Pancreas (tissue), 10 donors: Measurements from ENCODE around the gene APOC4. TPM values are rescaled to one million over a fixed set of nuclear protein-coding genes. Genes with fewer than 3 reads are reported as not detected.

Experiments
- ATAC-seq, 4 donors: fragments of 200-7000 bp; cut with Tn5 transposase; one replicate each; pipeline versions ENCODE4 v1.8.0 to v1.9.1; 2020; ENCODE audit warnings: mild to moderate bottlenecking in 4 of 4, moderate library complexity in 4 of 4
- DNase-seq, 6 donors: peaks; one replicate each; pipeline ENCODE4 v3.0.0-alpha.2; 2020
- FAIRE-seq: peaks from 2 replicates; lab custom pipeline; 2012; peaks lifted over from hg19 to GRCh38; lab: Jason Lieb, UNC
- H3K27ac ChIP-seq, 4 donors: fragments of 200-600 bp; sonication (generic); 1 replicate in 3 of 4; 2 replicates in 1 of 4; pipeline versions ENCODE4 v1.5.0 to v1.8.0; 2020
- H3K27me3 ChIP-seq, 4 donors: fragments of 200-600 bp; one replicate each; pipeline ENCODE4 v1.8.0; 2021
- H3K36me3 ChIP-seq, 3 donors: fragments of 200-600 bp; sonication (generic) in 1 of 3; one replicate each; pipeline versions ENCODE4 v1.5.0 to v1.8.0; 2020 to 2021
- H3K4me1 ChIP-seq, 3 donors: fragments of 200-600 bp; one replicate each; pipeline ENCODE4 v1.8.0; 2021
- H3K4me3 ChIP-seq, 4 donors: fragments of 200-600 bp; sonication (generic) in 2 of 4; one replicate each; pipeline versions ENCODE4 v1.5.0 to v1.8.0; 2020 to 2021
- H3K9me3 ChIP-seq, 4 donors: fragments of 200-600 bp; one replicate each; pipeline ENCODE4 v1.8.0; 2021
- WGBS, 2 donors: extraction: QIAGEN DNeasy Blood & Tissue Kit; methylation state at CpG; one replicate each; pipeline ENCODE4 v1.1.7; 2013; 5-methylcytosine and 5-hydroxymethylcytosine counted together
- intact Hi-C, 3 donors: fragments of 100-400 bp; cut with DNase I; formaldehyde crosslinking; loops; one replicate each; pipeline versions ENCODE4 v1.11.1 to v1.14.2; 2022
- polyA plus RNA-seq, 2 donors: library from polyadenylated mRNA; stranded (reverse); fragments of 200-250 nt; gene quantifications; one replicate each; pipeline ENCODE4 v1.2.3, GENCODE V29; 2013
- total RNA-seq, 6 donors: library from RNA; stranded (reverse); fragmentation: NEBNext Ultra II Directional in 4 of 6; extraction: Animal tissue kit (Norgen Biotek cat#: 25700) in 4 of 6; gene quantifications; one replicate each; pipeline versions ENCODE4 v1.2.1 to v1.2.4, GENCODE V29; 2021 to 2023
- TF ChIP-seq, protein P1 (sequence below), 4 donors: fragments of 200-600 bp; sonication (generic) in 3 of 4; IDR thresholded peaks; one replicate each; pipeline versions ENCODE4 v1.5.0 to v1.8.0; 2021; ENCODE audit warnings: antibody characterized with exemption in 4 of 4
- donor health status: healthy with polysubstance abuse.
- donor health status: DM: no; HTN: no; CAD: no; lungs with moderate emphysema.
- donor health status: DM: no; HTN: no; CAD: no.
- donor health status: control.
- donor health status: control.
- donor health status: Bipolar disorder and iron deficiency.
- donor health status: DM: yes; HTN: yes; CAD: no.
- donor health status: DM: no; HTN: no; CAD: no.
- donor health status: DM: no; HTN: no; CAD: no.
- donor health status: DM: yes; HTN: yes; CAD: no.

The APOC4 gene, protein sequence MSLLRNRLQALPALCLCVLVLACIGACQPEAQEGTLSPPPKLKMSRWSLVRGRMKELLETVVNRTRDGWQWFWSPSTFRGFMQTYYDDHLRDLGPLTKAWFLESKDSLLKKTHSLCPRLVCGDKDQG
- total RNA-seq (under 1 TPM in 1 of 6 donors, not detected in 5; 0.47 TPM), polyA plus RNA-seq (not detected)

DNA sequence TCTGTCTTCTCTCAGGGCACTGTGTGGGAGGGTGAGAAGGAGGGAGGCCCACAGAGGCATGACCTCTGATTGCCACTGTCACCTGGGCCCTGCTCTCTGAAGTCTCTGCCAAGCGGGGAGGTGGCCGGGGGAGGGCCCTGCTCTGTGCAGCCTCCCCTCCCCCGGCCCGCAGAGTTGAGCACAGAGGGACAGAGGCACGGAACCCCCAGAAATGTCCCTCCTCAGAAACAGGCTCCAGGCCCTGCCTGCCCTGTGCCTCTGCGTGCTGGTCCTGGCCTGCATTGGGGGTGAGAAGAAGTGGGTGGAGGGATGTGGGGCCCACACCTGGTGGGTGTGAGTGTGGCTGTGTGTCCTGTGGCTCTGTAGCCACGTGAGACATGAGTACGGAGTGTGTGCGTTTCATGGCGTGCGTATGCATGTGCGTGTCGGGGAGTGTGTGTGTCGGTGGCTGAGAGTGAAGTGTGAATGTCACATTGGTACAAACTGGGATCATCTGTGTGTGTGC is at the start of gene APOC4:
TSS of gene APOC4 (plus strand) at position 171 of the 505 bp plus-strand sequence. CDS start at position 212, 41 bp downstream.
- H3K4me1 ChIP-seq = no peaks in the 10 kb centered on the region
- intact Hi-C loops = no loop called here
- no peaks in the 10 kb centered on the region for H3K27me3 ChIP-seq
- no peaks in the 10 kb centered on the region for H3K9me3 ChIP-seq
- FAIRE-seq (no peak), DNase-seq (no peak), ATAC-seq (no peak)
- no peak within 1 kb of the TSS for H3K27ac ChIP-seq
- H3K4me3 ChIP-seq = no peak within 1 kb of the TSS
- H3K36me3 ChIP-seq = no peaks in the 10 kb centered on the region
- TF ChIP-seq, protein P1, sequence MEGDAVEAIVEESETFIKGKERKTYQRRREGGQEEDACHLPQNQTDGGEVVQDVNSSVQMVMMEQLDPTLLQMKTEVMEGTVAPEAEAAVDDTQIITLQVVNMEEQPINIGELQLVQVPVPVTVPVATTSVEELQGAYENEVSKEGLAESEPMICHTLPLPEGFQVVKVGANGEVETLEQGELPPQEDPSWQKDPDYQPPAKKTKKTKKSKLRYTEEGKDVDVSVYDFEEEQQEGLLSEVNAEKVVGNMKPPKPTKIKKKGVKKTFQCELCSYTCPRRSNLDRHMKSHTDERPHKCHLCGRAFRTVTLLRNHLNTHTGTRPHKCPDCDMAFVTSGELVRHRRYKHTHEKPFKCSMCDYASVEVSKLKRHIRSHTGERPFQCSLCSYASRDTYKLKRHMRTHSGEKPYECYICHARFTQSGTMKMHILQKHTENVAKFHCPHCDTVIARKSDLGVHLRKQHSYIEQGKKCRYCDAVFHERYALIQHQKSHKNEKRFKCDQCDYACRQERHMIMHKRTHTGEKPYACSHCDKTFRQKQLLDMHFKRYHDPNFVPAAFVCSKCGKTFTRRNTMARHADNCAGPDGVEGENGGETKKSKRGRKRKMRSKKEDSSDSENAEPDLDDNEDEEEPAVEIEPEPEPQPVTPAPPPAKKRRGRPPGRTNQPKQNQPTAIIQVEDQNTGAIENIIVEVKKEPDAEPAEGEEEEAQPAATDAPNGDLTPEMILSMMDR (IDR thresholded peaks at IDR 0.05) = no peak
- WGBS, 2 donors = 84 to 85% methylated on average over 14 of the region's 14 CpGs

DNA sequence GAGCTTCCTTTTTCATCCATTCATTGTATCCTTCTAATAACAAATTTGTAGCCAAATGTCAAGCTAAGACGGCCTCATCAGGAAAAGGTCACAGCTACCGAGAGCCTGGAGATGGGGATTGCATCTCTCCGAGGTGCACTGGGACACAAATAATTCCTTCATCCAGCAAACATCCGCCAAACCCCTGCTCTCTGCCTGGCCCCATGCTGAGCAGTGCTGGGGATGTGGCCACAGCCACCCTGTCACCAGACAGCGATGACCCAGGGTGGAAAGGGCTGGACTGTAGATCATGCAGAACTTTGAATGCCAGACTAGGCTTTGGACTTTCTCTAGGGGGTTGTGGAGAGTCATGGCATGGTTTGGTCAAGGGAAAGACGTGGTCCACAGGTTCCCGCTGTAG is 49.1 kb upstream of the APOC4 start:
- Histone ChIP-seq H3K27ac (no peak overlapping the region), H3K36me3 (peaks cover 0 to 12% (median 6%) of the 10 kb centered on the region in 3 donors), H3K4me1 (peaks cover 6 to 14% (median 10%) of the 10 kb centered on the region in 3 donors), H3K9me3 (no peaks in the 10 kb centered on the region), H3K27me3 (no peaks in the 10 kb centered on the region), H3K4me3 (no peak overlapping the region)
- FAIRE-seq (no peak), ATAC-seq (no peak), DNase-seq (no peak)
- intact Hi-C loops = no loop called here
- TF ChIP-seq, protein P1 (IDR thresholded peaks at IDR 0.05) = no peak
- WGBS, 2 donors = 82 to 86% methylated on average over 7 of the region's 7 CpGs

DNA sequence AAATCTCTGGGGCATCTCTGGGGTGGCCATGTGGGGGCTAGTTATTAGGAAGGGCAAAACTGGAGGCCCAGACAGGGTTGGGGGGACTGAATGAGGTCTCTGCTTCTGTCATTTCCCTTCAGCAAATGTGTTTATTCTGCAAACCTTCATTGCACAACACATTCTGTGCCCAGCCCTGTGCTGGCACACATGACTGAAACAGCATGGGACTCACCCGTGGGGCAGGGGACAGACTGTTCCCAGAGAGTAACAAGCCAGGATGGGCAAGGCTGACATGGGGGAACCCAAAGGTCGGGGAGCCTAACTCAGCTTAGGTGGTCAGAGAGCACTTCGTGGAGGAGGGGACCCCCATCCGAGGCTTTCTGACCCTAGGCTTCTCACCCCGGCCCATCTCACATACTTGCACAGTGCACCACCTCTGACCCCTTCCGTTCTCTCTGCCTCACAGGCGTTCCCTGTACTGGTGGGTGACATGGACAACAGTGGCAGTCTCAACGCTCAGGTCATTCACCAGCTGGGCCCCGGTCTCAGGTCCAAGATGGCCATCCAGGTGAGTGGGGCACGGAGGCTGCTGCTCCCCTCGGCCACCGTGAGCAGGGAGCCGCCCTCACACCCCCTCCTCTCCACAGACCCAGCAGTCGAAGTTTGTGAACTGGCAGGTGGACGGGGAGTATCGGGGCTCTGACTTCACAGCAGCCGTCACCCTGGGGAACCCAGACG is 48.5 kb upstream of the APOC4 start:
- H3K36me3 ChIP-seq = peaks cover 0 to 12% (median 6%) of the 10 kb centered on the region in 3 donors
- 86 to 90% methylated on average over 18 of the region's 18 CpGs for WGBS, 2 donors
- TF ChIP-seq, protein P1 (IDR thresholded peaks at IDR 0.05) = no peak
- intact Hi-C loops = no loop called here
- no peaks in the 10 kb centered on the region for H3K27me3 ChIP-seq
- FAIRE-seq (no peak), ATAC-seq (no peak), DNase-seq (peak in 1 of 6 donors; percentile 57)
- H3K4me1 ChIP-seq = peaks cover 6 to 14% (median 10%) of the 10 kb centered on the region in 3 donors
- no peak overlapping the region for H3K27ac ChIP-seq
- H3K9me3 ChIP-seq = no peaks in the 10 kb centered on the region
- H3K4me3 ChIP-seq = no peak overlapping the region

DNA sequence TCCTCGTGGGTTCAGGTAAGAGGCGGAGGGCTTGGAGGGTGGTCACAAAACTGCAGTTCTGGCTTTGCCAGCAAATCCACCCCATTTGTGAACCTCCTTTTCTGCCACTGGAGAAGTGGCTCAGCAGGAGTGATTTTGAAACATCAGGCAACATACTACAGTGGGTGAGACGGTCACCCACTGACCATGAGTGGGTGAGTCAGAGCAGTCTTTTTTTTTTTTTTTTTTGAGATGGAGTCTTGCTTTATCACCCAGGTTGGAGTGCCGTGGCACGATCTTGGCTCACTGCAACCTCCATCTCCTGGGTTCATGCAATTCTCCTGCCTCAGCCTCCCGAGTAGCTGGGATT is 48.0 kb upstream of the APOC4 start:
- Histone ChIP-seq H3K27ac (no peak overlapping the region), H3K27me3 (no peaks in the 10 kb centered on the region), H3K4me1 (peaks cover 6 to 14% (median 10%) of the 10 kb centered on the region in 3 donors), H3K4me3 (no peak overlapping the region), H3K36me3 (peaks cover 0 to 12% (median 6%) of the 10 kb centered on the region in 3 donors), H3K9me3 (no peaks in the 10 kb centered on the region)
- intact Hi-C loops = no loop called here
- no peak for ATAC-seq
- DNase-seq = no peak
- FAIRE-seq = no peak
- 95% methylated on average over 6 of the region's 6 CpGs for WGBS, 2 donors
- TF ChIP-seq, protein P1 (IDR thresholded peaks at IDR 0.05) = no peak

DNA sequence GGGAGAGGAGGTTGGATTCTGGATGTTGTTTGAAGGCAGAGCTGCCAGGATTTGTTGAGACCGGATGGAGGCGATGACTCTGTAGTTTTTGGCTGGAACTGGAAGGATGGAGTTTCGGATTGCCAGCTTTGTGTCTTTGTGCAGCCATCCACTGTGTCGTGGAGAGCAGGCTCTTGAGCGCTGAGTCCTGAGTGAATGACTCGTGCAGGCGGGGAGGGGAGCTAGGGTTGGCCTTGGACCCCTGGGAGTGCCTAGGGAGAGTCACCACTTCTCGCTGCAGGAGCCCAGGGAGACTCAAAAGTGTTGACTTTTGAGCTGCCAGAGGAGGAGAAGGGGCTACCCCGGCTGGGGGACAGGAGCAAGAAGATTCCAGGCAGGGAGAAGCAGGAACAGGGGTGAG is 47.1 kb upstream of the APOC4 start:
- no peak overlapping the region for H3K4me3 ChIP-seq
- peaks cover 0 to 12% (median 6%) of the 10 kb centered on the region in 3 donors for H3K36me3 ChIP-seq
- no peaks in the 10 kb centered on the region for H3K27me3 ChIP-seq
- no peak for FAIRE-seq
- DNase-seq = no peak
- WGBS, 2 donors = 74 to 78% methylated on average over 9 of the region's 9 CpGs
- intact Hi-C loops = no loop called here
- TF ChIP-seq, protein P1 (IDR thresholded peaks at IDR 0.05) = no peak
- ATAC-seq = no peak
- no peak overlapping the region for H3K27ac ChIP-seq
- no peaks in the 10 kb centered on the region for H3K9me3 ChIP-seq
- peaks cover 1 to 10% (median 5%) of the 10 kb centered on the region in 3 donors for H3K4me1 ChIP-seq
